ENCODE results near the gene IGFBP1. TPM values are rescaled to one million over a fixed set of nuclear protein-coding genes. Genes with fewer than 3 reads are reported as not detected.

The IGFBP1 gene
- total and polyA plus RNA-seq, 8 donors, result 0.11 to 0.19 (median 0.12) TPM; not detected in 5

- Histone ChIP-seq H3K9me3 (no peaks in the 10 kb centered on the region), H3K4me3 (no peak overlapping the region), H3K36me3 (no peaks in the 10 kb centered on the region), H3K27me3 (no peaks in the 10 kb centered on the region), H3K27ac (no peak overlapping the region), H3K4me1 (no peaks in the 10 kb centered on the region)
- no peak for ATAC-seq
- no peak for DNase-seq
- TF ChIP-seq CTCF (IDR thresholded peaks at IDR 0.05), result no peak
- intact Hi-C loops (cut with DNase I), result no loop called here
- FAIRE-seq, result no peak
- WGBS, 2 donors, result 48 to 62% methylated on average over 7 of the region's 7 CpGs
Observed at GRCh38 chr7:45940939-45941338, 52.7 kb downstream of the IGFBP1 start.

Other genes with a start within 250 kb of the IGFBP1 start
- not detected for gene CCDC201, start 15.4 kb upstream of the IGFBP1 start, total RNA-seq
- not detected for gene CCDC201, start 15.4 kb upstream of the IGFBP1 start, polyA plus RNA-seq
- 10 to 100 TPM in 3 of 6 donors, 1 to 10 TPM in 3; 4.6 to 21.9 (median 10.5) TPM for gene IGFBP3, start 32.8 kb downstream of the IGFBP1 start, total RNA-seq
- gene IGFBP3, start 32.8 kb downstream of the IGFBP1 start, polyA plus RNA-seq, result 10 to 100 TPM; 13.1 to 27.3 TPM

All from pancreas (tissue), 10 donors.